IMR-90 (cell line): ENCODE results near the gene GALC.

Experiments
- BHLHE40 ChIP-seq: fragments of 150-350 bp; IDR thresholded peaks from 2 replicates; pipeline ENCODE4 v1.6.1; 2016; ENCODE audit warnings: mild to moderate bottlenecking, low read depth, low read length
- CHD1 ChIP-seq: IDR thresholded peaks from 2 replicates; pipeline ENCODE4 v1.6.1; 2012; ENCODE audit warnings: low read depth, low read length, improper control_type of control experiment
- CTCF ChIP-seq: conservative IDR thresholded peaks from 2 replicates; pipeline ENCODE4 v1.5.1; 2012; ENCODE audit warnings: mild to moderate bottlenecking, low read depth, low read length, improper control_type of control experiment
- FOS ChIP-seq: fragments of 150-350 bp; IDR thresholded peaks from 2 replicates; pipeline ENCODE4 v1.6.1; 2016; ENCODE audit warnings: low read depth, low read length
- MAFK ChIP-seq: IDR thresholded peaks from 2 replicates; pipeline ENCODE4 v1.6.1; 2012; ENCODE audit warnings: low read depth, low read length, improper control_type of control experiment
- MAZ ChIP-seq: IDR thresholded peaks from 2 replicates; pipeline ENCODE4 v1.6.1; 2012; ENCODE audit warnings: low read depth, mild to moderate bottlenecking, low read length, improper control_type of control experiment, moderate library complexity, borderline replicate concordance
- MXI1 ChIP-seq: IDR thresholded peaks from 2 replicates; pipeline ENCODE4 v1.6.1; 2012; ENCODE audit warnings: low read depth, mild to moderate bottlenecking, low read length, moderate library complexity, borderline replicate concordance
- NFE2L2 ChIP-seq: fragments of 150-350 bp; IDR thresholded peaks from 2 replicates; pipeline ENCODE4 v1.6.1; 2016; ENCODE audit warnings: low read depth, mild to moderate bottlenecking, low read length
- POLR2A ChIP-seq: IDR thresholded peaks from 2 replicates; pipeline ENCODE4 v1.6.1; 2012; ENCODE audit warnings: mild to moderate bottlenecking, low read depth, low read length
- RCOR1 ChIP-seq: IDR thresholded peaks from 2 replicates; pipeline ENCODE4 v1.6.1; 2012; ENCODE audit warnings: mild to moderate bottlenecking, low read length, improper control_type of control experiment; ENCODE audit not compliant: insufficient replicate concordance
- RFX5 ChIP-seq: IDR thresholded peaks from 2 replicates; pipeline ENCODE4 v1.8.0; 2012; ENCODE audit warnings: low read depth, mild to moderate bottlenecking, low read length, moderate library complexity
- SMC3 ChIP-seq: fragments of 150-350 bp; IDR thresholded peaks from 2 replicates; pipeline ENCODE4 v1.6.1; 2016; ENCODE audit warnings: low read depth, mild to moderate bottlenecking, antibody characterized with exemption, low read length, moderate library complexity
- TF ChIP-seq, protein P1 (sequence below): fragments of 150-350 bp; IDR thresholded peaks from 2 replicates; pipeline ENCODE4 v1.6.1; 2016; ENCODE audit warnings: low read depth, mild to moderate bottlenecking, low read length, moderate library complexity, borderline replicate concordance
- TF ChIP-seq, protein P2 (sequence below): fragments of 150-350 bp; IDR thresholded peaks from 2 replicates; pipeline ENCODE4 v1.6.1; 2017; ENCODE audit warnings: mild to moderate bottlenecking, antibody characterized with exemption, low read length, low read depth

DNA sequence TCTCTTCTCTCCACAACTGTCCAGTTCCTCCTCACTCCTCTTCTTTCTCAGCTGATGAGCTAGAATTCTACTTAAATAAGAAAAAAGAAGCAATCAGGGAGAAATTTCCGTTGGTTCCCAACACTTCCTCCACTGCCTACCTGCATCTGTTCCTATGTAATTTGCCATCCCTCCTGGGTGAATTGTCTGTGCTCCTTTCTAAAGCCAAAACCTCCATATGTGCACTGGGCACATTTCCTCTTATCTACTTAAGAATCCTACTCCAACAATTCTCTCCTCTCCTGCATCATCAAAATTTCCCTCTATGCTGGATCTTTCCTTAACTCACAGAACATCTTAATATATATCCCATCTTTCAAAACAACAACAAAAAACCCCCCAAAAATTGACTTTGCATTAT lies 47.2 kb upstream of the GALC start:
- TF ChIP-seq RCOR1 (no peak), POLR2A (no peak), CTCF (no peak), FOS (no peak), MAZ (no peak), NFE2L2 (no peak), BHLHE40 (no peak), CHD1 (no peak), MXI1 (no peak), SMC3 (no peak), RFX5 (no peak), MAFK (no peak)
- TF ChIP-seq, protein P1, sequence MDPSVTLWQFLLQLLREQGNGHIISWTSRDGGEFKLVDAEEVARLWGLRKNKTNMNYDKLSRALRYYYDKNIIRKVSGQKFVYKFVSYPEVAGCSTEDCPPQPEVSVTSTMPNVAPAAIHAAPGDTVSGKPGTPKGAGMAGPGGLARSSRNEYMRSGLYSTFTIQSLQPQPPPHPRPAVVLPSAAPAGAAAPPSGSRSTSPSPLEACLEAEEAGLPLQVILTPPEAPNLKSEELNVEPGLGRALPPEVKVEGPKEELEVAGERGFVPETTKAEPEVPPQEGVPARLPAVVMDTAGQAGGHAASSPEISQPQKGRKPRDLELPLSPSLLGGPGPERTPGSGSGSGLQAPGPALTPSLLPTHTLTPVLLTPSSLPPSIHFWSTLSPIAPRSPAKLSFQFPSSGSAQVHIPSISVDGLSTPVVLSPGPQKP, result no peak
- TF ChIP-seq, protein P2, sequence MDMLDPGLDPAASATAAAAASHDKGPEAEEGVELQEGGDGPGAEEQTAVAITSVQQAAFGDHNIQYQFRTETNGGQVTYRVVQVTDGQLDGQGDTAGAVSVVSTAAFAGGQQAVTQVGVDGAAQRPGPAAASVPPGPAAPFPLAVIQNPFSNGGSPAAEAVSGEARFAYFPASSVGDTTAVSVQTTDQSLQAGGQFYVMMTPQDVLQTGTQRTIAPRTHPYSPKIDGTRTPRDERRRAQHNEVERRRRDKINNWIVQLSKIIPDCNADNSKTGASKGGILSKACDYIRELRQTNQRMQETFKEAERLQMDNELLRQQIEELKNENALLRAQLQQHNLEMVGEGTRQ, result no peak
